HCT116 (cell line): ENCODE measurements around the gene ANKRD33. TPM values are rescaled to one million over a fixed set of nuclear protein-coding genes. Genes with fewer than 3 reads are reported as not detected.

Source experiments
- ATAC-seq: fragments of 200-7000 bp; cut with Tn5 transposase; 2 replicates; pipeline ENCODE4 v1.9.1; 2020; ENCODE audit warnings: mild to moderate bottlenecking, moderate library complexity
- BruUV-seq: library from RNA; stranded (reverse); fragments of 400-500 nt; replicated peaks from 2 replicates; lab custom pipeline; 2021; lab: Mats Ljungman, UMichigan
- CTCF ChIA-PET: fragments of 300-600 bp; sonication (Branson Sonifier 250); formaldehyde crosslinking; loops from one replicate; lab custom pipeline; 2021; ENCODE audit warnings: antibody characterized with exemption; lab: Charles Lee
- POLR2A ChIA-PET: fragments of 300-600, 350-600 bp; sonication (Branson Sonifier 250); formaldehyde crosslinking; loops from one replicate; lab custom pipeline; 2021; ENCODE audit warnings: antibody characterized with exemption; lab: Charles Lee
- RAD21 ChIA-PET, 2 experiments: fragments of 300-600 bp; sonication (Branson Sonifier 250); formaldehyde crosslinking; loops; one replicate each; lab custom pipeline; 2023; ENCODE audit warnings: low total read pairs in 2 of 2; ENCODE audit not compliant: uncharacterized antibody in 2 of 2, unreplicated experiment in 2 of 2, low non-redundant PET in 1 of 2; lab: Charles Lee
- DNase-seq: peaks from one replicate; pipeline ENCODE4 v3.0.0-alpha.2; 2010; ENCODE audit warnings: low read depth, low spot score
- H2AFZ ChIP-seq: fragments of 200-600 bp; shearing (Covaris generic), sonication (generic); 2 replicates; pipeline ENCODE4 v1.6.1; 2017; ENCODE audit warnings: low read depth, mixed run types, mixed read lengths, antibody characterized with exemption, low read length; ENCODE audit not compliant: poor library complexity, severe bottlenecking
- H3K27ac ChIP-seq: 2 replicates; pipeline ENCODE4 v1.5.1; 2012; ENCODE audit warnings: low read depth, low read length
- H3K27me3 ChIP-seq: fragments of 200-600 bp; sonication (generic); 2 replicates; pipeline ENCODE4 v1.6.1; 2016; ENCODE audit warnings: mixed run types, low read length, mixed read lengths; ENCODE audit not compliant: insufficient read depth
- H3K36me3 ChIP-seq, 2 experiments: fragments of 200-500 bp in 1 of 2; fragments of 200-600 bp in 1 of 2; sonication (Bioruptor generic) in 1 of 2; sonication (generic) in 1 of 2; 2 replicates each; pipeline versions ENCODE4 v1.5.1 to v1.6.1; 2014 to 2016; ENCODE audit warnings: low read length in 2 of 2, inconsistent platforms in 1 of 2, mixed read lengths in 1 of 2, mixed run types in 1 of 2; ENCODE audit not compliant: insufficient read depth in 2 of 2, control insufficient read depth in 1 of 2
- H3K4me1 ChIP-seq, 2 experiments: fragments of 200-600 bp in 1 of 2; sonication (generic) in 1 of 2; 2 replicates each; pipeline versions ENCODE4 v1.5.1 to v1.6.1; 2012 to 2017; ENCODE audit warnings: low read length in 2 of 2, inconsistent platforms in 1 of 2, mild to moderate bottlenecking in 1 of 2, mixed read lengths in 1 of 2, mixed run types in 1 of 2, moderate library complexity in 1 of 2; ENCODE audit not compliant: insufficient read depth in 2 of 2, control insufficient read depth in 1 of 2
- H3K4me2 ChIP-seq: fragments of 200-600 bp; sonication (generic); 2 replicates; pipeline ENCODE4 v1.6.1; 2017; ENCODE audit warnings: mixed run types, low read length, mixed read lengths
- H3K4me3 ChIP-seq, 2 experiments: fragments of 200-600 bp in 1 of 2; sonication (generic) in 1 of 2; replicated peaks in 1 of 2; 2 replicates each; pipeline ENCODE4 v1.5.1; 2011 to 2016; ENCODE audit warnings: low read length in 2 of 2, control low read depth in 1 of 2, low read depth in 1 of 2, mild to moderate bottlenecking in 1 of 2, mixed read lengths in 1 of 2, mixed run types in 1 of 2
- H3K79me2 ChIP-seq: fragments of 200-600 bp; sonication (generic); 2 replicates; pipeline ENCODE4 v1.6.1; 2017; ENCODE audit warnings: mild to moderate bottlenecking, mixed run types, low read length, moderate library complexity, mixed read lengths; ENCODE audit not compliant: insufficient read depth
- H3K9ac ChIP-seq: fragments of 200-600 bp; sonication (generic); 2 replicates; pipeline ENCODE4 v1.6.1; 2016; ENCODE audit warnings: low read length, mixed read lengths
- H3K9me2 ChIP-seq: fragments of 200-600 bp; sonication (generic), shearing (Covaris generic); 2 replicates; pipeline ENCODE4 v1.6.1; 2017; ENCODE audit warnings: mixed run types, mild to moderate bottlenecking, moderate library complexity; ENCODE audit not compliant: insufficient read depth
- H3K9me3 ChIP-seq, 2 experiments: fragments of 200-500 bp in 1 of 2; fragments of 200-600 bp in 1 of 2; sonication (Bioruptor generic) in 1 of 2; sonication (generic) in 1 of 2; 2 replicates each; pipeline ENCODE4 v1.6.1; 2014 to 2017; ENCODE audit warnings: low read length in 2 of 2, mixed read lengths in 2 of 2, inconsistent platforms in 1 of 2, low read depth in 1 of 2, mild to moderate bottlenecking in 1 of 2, mixed run types in 1 of 2, moderate library complexity in 1 of 2; ENCODE audit not compliant: control insufficient read depth in 1 of 2, insufficient read depth in 1 of 2
- H4K20me1 ChIP-seq: fragments of 200-600 bp; sonication (generic), shearing (Covaris generic); 2 replicates; pipeline ENCODE4 v1.6.1; 2017; ENCODE audit warnings: mixed run types, mild to moderate bottlenecking, moderate library complexity; ENCODE audit not compliant: insufficient read depth
- ATF3 ChIP-seq: IDR thresholded peaks from 2 replicates; pipeline ENCODE4 v1.6.1; 2012
- CBX3 ChIP-seq: IDR thresholded peaks from 2 replicates; pipeline ENCODE4 v1.6.1; 2012; ENCODE audit warnings: low read depth
- CTCF ChIP-seq, 3 experiments: fragments of 200-600 bp in 1 of 3; sonication (generic) in 1 of 3; IDR thresholded peaks in 2 of 3; conservative IDR thresholded peaks in 1 of 3; 2 replicates each; pipeline ENCODE4 v1.5.1; 2012 to 2017; ENCODE audit warnings: low read depth in 2 of 3, low read length in 2 of 3, antibody characterized with exemption in 1 of 3, borderline replicate concordance in 1 of 3, control low read depth in 1 of 3, mild to moderate bottlenecking in 1 of 3, mixed read lengths in 1 of 3, mixed run types in 1 of 3, moderate library complexity in 1 of 3; ENCODE audit not compliant: insufficient read depth in 1 of 3
- ELF1 ChIP-seq: IDR thresholded peaks from 2 replicates; pipeline ENCODE4 v1.6.1; 2012; ENCODE audit warnings: low read depth, borderline replicate concordance
- EZH2phosphoT487 ChIP-seq: fragments of 200-600 bp; IDR thresholded peaks from 2 replicates; pipeline ENCODE4 v1.6.1; 2018; ENCODE audit warnings: antibody characterized with exemption, borderline replicate concordance
- JUND ChIP-seq: IDR thresholded peaks from 2 replicates; pipeline ENCODE4 v1.6.1; 2012
- POLR2A ChIP-seq: IDR thresholded peaks from 2 replicates; pipeline ENCODE4 v1.7.0; 2011; ENCODE audit warnings: borderline replicate concordance; ENCODE audit not compliant: insufficient read depth, insufficient read length; ENCODE audit errors: extremely low read depth
- POLR2AphosphoS5 ChIP-seq: IDR thresholded peaks from 2 replicates; pipeline ENCODE4 v1.6.1; 2011; ENCODE audit warnings: mild to moderate bottlenecking, low read depth, low read length, moderate library complexity
- RAD21 ChIP-seq: IDR thresholded peaks from 2 replicates; pipeline ENCODE4 v1.6.1; 2012; ENCODE audit warnings: low read depth, mild to moderate bottlenecking
- REST ChIP-seq: IDR thresholded peaks from 2 replicates; pipeline ENCODE4 v1.6.1; 2012; ENCODE audit warnings: low read depth
- SRF ChIP-seq: IDR thresholded peaks from 2 replicates; pipeline ENCODE4 v1.6.1; 2012; ENCODE audit warnings: low read depth
- TCF7L2 ChIP-seq: IDR thresholded peaks from 2 replicates; pipeline ENCODE4 v1.7.0; 2011; ENCODE audit warnings: borderline replicate concordance, inconsistent platforms; ENCODE audit not compliant: insufficient read depth, insufficient read length; ENCODE audit errors: extremely low read depth
- YY1 ChIP-seq: IDR thresholded peaks from 2 replicates; pipeline ENCODE4 v1.6.1; 2011; ENCODE audit warnings: low read length, low read depth, moderate library complexity, mild to moderate bottlenecking; ENCODE audit not compliant: insufficient replicate concordance; ENCODE audit errors: extremely low read depth
- intact Hi-C: fragments of 100-400 bp; cut with micrococcal nuclease; formaldehyde crosslinking; loops from 2 replicates; pipeline ENCODE4 v1.10.0; 2022
- total RNA-seq: library from RNA; stranded (reverse); gene quantifications from one replicate; pipeline ENCODE4 v1.2.1, GENCODE V29; 2021; ENCODE audit not compliant: unreplicated experiment

ANKRD33 gene
- total RNA-seq, 1 experiment from 2014 or later: not detected

- TF ChIP-seq RAD21 (no peak), REST (no peak)
These were observed 22.8 kb downstream of the ANKRD33 start (continued) for GRCh38 chr12:51910691-51911090.

GRCh38 chr12:51911307-51911706 is 23.4 kb downstream of the ANKRD33 start:
- TF ChIP-seq EZH2phosphoT487: no peak
- no peak for TF ChIP-seq REST
- no peak for TF ChIP-seq CTCF (IDR thresholded peaks at IDR 0.05 in 2 of 3, conservative IDR thresholded peaks at IDR 0.05 in 1 of 3; ENCODE audit: borderline replicate concordance in 1 of 3, insufficient read depth in 1 of 3, low read depth in 2 of 3, low read length in 2 of 3)
- TF ChIP-seq SRF: no peak
- TF ChIP-seq TCF7L2: no peak
- no peak for TF ChIP-seq CBX3
- TF ChIP-seq RAD21: no peak
- TF ChIP-seq POLR2AphosphoS5: no peak
- TF ChIP-seq POLR2A: no peak
- TF ChIP-seq YY1: no peak
- TF ChIP-seq ELF1: no peak
- TF ChIP-seq ATF3: no peak
- TF ChIP-seq JUND: no peak
- no peak overlapping the region for H3K27ac ChIP-seq
- intact Hi-C loops: no loop called here
- no peak overlapping the region for H3K4me2 ChIP-seq
- H3K9me3 ChIP-seq: no peaks in the 10 kb centered on the region
- DNase-seq (no peak), ATAC-seq (no peak)
- H3K4me1 ChIP-seq: peaks cover 8 to 21% of the 10 kb centered on the region in 2 experiments
- BruUV-seq: no TSS peak
- no peaks in the 10 kb centered on the region for H3K79me2 ChIP-seq
- no peaks in the 10 kb centered on the region for H4K20me1 ChIP-seq
- no peaks in the 10 kb centered on the region for H3K9me2 ChIP-seq
- ChIA-PET CTCF (interaction anchor here (3.1 kb wide), 1 partner anchor 16 kb away, joined by 22 read pairs; no protein-coding TSS in a partner anchor), POLR2A (no interaction called here), RAD21 (no interaction called here)
- H3K9ac ChIP-seq: no peak overlapping the region
- H3K4me3 ChIP-seq: no peak overlapping the region
- no peaks in the 10 kb centered on the region for H3K36me3 ChIP-seq
- no peaks in the 10 kb centered on the region for H3K27me3 ChIP-seq
- H2AFZ ChIP-seq: no peak overlapping the region
